ENCODE data around the gene DCAF15.
A peak's percentile ranks its signal among the peaks of the same experiment; 100 is the strongest.

Gene DCAF15

GRCh38 chr19:13986348-13986904 is 34.1 kb downstream of the DCAF15 start:
- TF ChIP-seq RAD21 (IDR thresholded peaks at IDR 0.05; ENCODE audit: low read depth) = no peak
- TF ChIP-seq MAX (IDR thresholded peaks at IDR 0.05) = peak; percentile 66
- TF ChIP-seq TCF12 (IDR thresholded peaks at IDR 0.05; ENCODE audit: low read depth) = peak; percentile 21; the same call in 1 of the 2 replicates

- TF ChIP-seq YY1 (IDR thresholded peaks at IDR 0.05; ENCODE audit: low read depth) = no peak
- TF ChIP-seq TAF1 (IDR thresholded peaks at IDR 0.05; ENCODE audit: low read depth) = no peak
- TF ChIP-seq MAX (IDR thresholded peaks at IDR 0.05) = 0 out of 2 replicates have a peak, but pooled peaks have one; percentile 39
- TF ChIP-seq USF1 (IDR thresholded peaks at IDR 0.05) = peak; percentile 79
Measured at GRCh38 chr19:13987101-13987890, 35.0 kb downstream of the DCAF15 start.

- TF ChIP-seq RAD21 (IDR thresholded peaks at IDR 0.05; ENCODE audit: low read depth) (no peak), EGR1 (IDR thresholded peaks at IDR 0.05) (no peak), TEAD4 (IDR thresholded peaks at IDR 0.05) (no peak), YY1 (IDR thresholded peaks at IDR 0.05; ENCODE audit: low read depth) (no peak)
Measured at GRCh38 chr19:13989487-13989886, 37.2 kb downstream of the DCAF15 start.

- TF ChIP-seq REST (IDR thresholded peaks at IDR 0.05; ENCODE audit: low read depth) (no peak), CEBPB (IDR thresholded peaks at IDR 0.05) (no peak)
Measured at GRCh38 chr19:13990085-13990484, 37.8 kb downstream of the DCAF15 start.

GRCh38 chr19:13992025-13992424 is 39.7 kb downstream of the DCAF15 start:
- TF ChIP-seq MAX (IDR thresholded peaks at IDR 0.05) (no peak), EGR1 (IDR thresholded peaks at IDR 0.05) (no peak), TEAD4 (IDR thresholded peaks at IDR 0.05) (no peak), REST (IDR thresholded peaks at IDR 0.05; ENCODE audit: low read depth) (no peak), ZBTB7A (IDR thresholded peaks at IDR 0.05; ENCODE audit: low read depth) (no peak), FOXM1 (IDR thresholded peaks at IDR 0.05; ENCODE audit: borderline replicate concordance, low read depth) (no peak), CEBPB (IDR thresholded peaks at IDR 0.05) (no peak)

GRCh38 chr19:13993590-13994300 is 41.4 kb downstream of the DCAF15 start:
- TF ChIP-seq MAX (IDR thresholded peaks at IDR 0.05) (no peak), RAD21 (IDR thresholded peaks at IDR 0.05; ENCODE audit: low read depth) (no peak), REST (IDR thresholded peaks at IDR 0.05; ENCODE audit: low read depth) (no peak), ZBTB7A (IDR thresholded peaks at IDR 0.05; ENCODE audit: low read depth) (no peak), FOXM1 (IDR thresholded peaks at IDR 0.05; ENCODE audit: borderline replicate concordance, low read depth) (no peak), CEBPB (IDR thresholded peaks at IDR 0.05) (no peak), EP300 (IDR thresholded peaks at IDR 0.05; ENCODE audit: borderline replicate concordance) (no peak), TEAD4 (IDR thresholded peaks at IDR 0.05) (no peak), TCF12 (IDR thresholded peaks at IDR 0.05; ENCODE audit: low read depth) (no peak), TAF1 (IDR thresholded peaks at IDR 0.05; ENCODE audit: low read depth) (no peak), USF1 (IDR thresholded peaks at IDR 0.05) (no peak), CREB1 (IDR thresholded peaks at IDR 0.05; ENCODE audit: low read depth) (no peak), YY1 (IDR thresholded peaks at IDR 0.05; ENCODE audit: low read depth) (no peak), EGR1 (IDR thresholded peaks at IDR 0.05) (no peak), NFIC (IDR thresholded peaks at IDR 0.05) (no peak)
